ENCODE measurements around the gene CLCN5. TPM values are rescaled to one million over a fixed set of nuclear protein-coding genes. Genes with fewer than 3 reads are reported as not detected.
A peak's percentile ranks its signal among the peaks of the same experiment; 100 is the strongest.

CLCN5 gene
- total and polyA plus RNA-seq, 2 of the 13 experiments (the other 11 are each of a cell fraction or from before 2014, with no cell fraction given), result 7.8 to 27.3 TPM

GRCh38 chrX:49925176-49925575 is 2.8 kb downstream of the CLCN5 start:
- FAIRE-seq, result no peak

GRCh38 chrX:49930039-49930438 is 7.6 kb downstream of the CLCN5 start:
- Histone ChIP-seq H3K79me2 (ENCODE audit: insufficient read depth, low read length) (no peaks in the 10 kb centered on the region), H3K27me3 (ENCODE audit: control insufficient read depth in 1 of 2, insufficient read depth in 2 of 2, low read length in 2 of 2) (no peaks in the 10 kb centered on the region), H3K27ac (ENCODE audit: extremely low read length, insufficient read depth, low read length) (no peak overlapping the region), H3K4me3 (replicated peaks in 1 of 3; ENCODE audit: insufficient read depth in 1 of 3, low read depth in 2 of 3, low read length in 3 of 3) (no peak overlapping the region), H3K4me1 (ENCODE audit: insufficient read depth, low read length) (peaks cover 16% of the 10 kb centered on the region; the same call in 1 of the 2 replicates), H3K4me2 (ENCODE audit: low read depth, low read length) (no peak overlapping the region), H3K9me3 (ENCODE audit: low read length) (no peaks in the 10 kb centered on the region), H3K9ac (ENCODE audit: insufficient read depth, low read depth, low read length) (no peak overlapping the region), H4K20me1 (ENCODE audit: insufficient read depth, low read length) (no peaks in the 10 kb centered on the region), H3K36me3 (replicated peaks in 1 of 2; ENCODE audit: control insufficient read depth in 1 of 2, insufficient read depth in 2 of 2, low read length in 2 of 2) (no peaks in the 10 kb centered on the region), H2AFZ (ENCODE audit: low read length) (no peak overlapping the region)
- ChIA-PET POLR2A (no interaction called here), CTCF (ENCODE audit: low intra/inter-chr PET ratio, low total read pairs) (no interaction called here)
- in situ Hi-C loops (cut with HindIII; ENCODE audit: extremely low pct_ligation_motif_present, low pct_unique_long_range_greater_than_20kb) (no loop called here), intact Hi-C loops (cut with micrococcal nuclease; ENCODE audit: unreplicated experiment) (no loop called here)
- FAIRE-seq (no peak), ATAC-seq (no peak), DNase-seq (ENCODE audit: low spot score) (no peak)
- 92% methylated on average over 1 of the region's 1 CpG for WGBS (ENCODE audit: low lambda C conversion rate)
- no TSS peak for BruUV-seq (replicated peaks)
- TF ChIP-seq CREBL2 (CRISPR knock-in tag; IDR thresholded peaks at IDR 0.05; ENCODE audit: borderline replicate concordance) (no peak), HNRNPK (IDR thresholded peaks at IDR 0.05; ENCODE audit: low read depth, low read length, poor library complexity, severe bottlenecking) (no peak), DZIP1 (CRISPR knock-in tag; IDR thresholded peaks at IDR 0.05) (no peak), MTF1 (CRISPR knock-in tag; IDR thresholded peaks at IDR 0.05) (no peak), HES4 (CRISPR knock-in tag; IDR thresholded peaks at IDR 0.05; ENCODE audit: borderline replicate concordance) (no peak), ZNF503 (CRISPR knock-in tag; IDR thresholded peaks at IDR 0.05) (no peak), ZNF850 (CRISPR knock-in tag; conservative IDR thresholded peaks at IDR 0.05) (no peak), PRDM10 (CRISPR knock-in tag; IDR thresholded peaks at IDR 0.05; ENCODE audit: low read depth) (no peak)

More at GRCh38 chrX:49925176-49925575, 2.8 kb downstream of the CLCN5 start:
- Histone ChIP-seq H3K27me3 (ENCODE audit: control insufficient read depth in 1 of 2, insufficient read depth in 2 of 2, low read length in 2 of 2) (no peaks in the 10 kb centered on the region), H3K9ac (ENCODE audit: insufficient read depth, low read depth, low read length) (no peak overlapping the region), H3K9me3 (ENCODE audit: low read length) (no peaks in the 10 kb centered on the region), H3K4me3 (replicated peaks in 1 of 3; ENCODE audit: insufficient read depth in 1 of 3, low read depth in 2 of 3, low read length in 3 of 3) (no peak overlapping the region), H4K20me1 (ENCODE audit: insufficient read depth, low read length) (no peaks in the 10 kb centered on the region), H3K4me1 (ENCODE audit: insufficient read depth, low read length) (peaks cover 42% of the 10 kb centered on the region), H3K36me3 (replicated peaks in 1 of 2; ENCODE audit: control insufficient read depth in 1 of 2, insufficient read depth in 2 of 2, low read length in 2 of 2) (no peaks in the 10 kb centered on the region), H3K4me2 (ENCODE audit: low read depth, low read length) (no peak overlapping the region), H3K27ac (ENCODE audit: extremely low read length, insufficient read depth, low read length) (no peak overlapping the region), H2AFZ (ENCODE audit: low read length) (no peak overlapping the region), H3K79me2 (ENCODE audit: insufficient read depth, low read length) (no peaks in the 10 kb centered on the region)
- ChIA-PET POLR2A (no interaction called here), CTCF (ENCODE audit: low intra/inter-chr PET ratio, low total read pairs) (no interaction called here)
- WGBS (ENCODE audit: low lambda C conversion rate), result 71% methylated on average over 2 of the region's 2 CpGs
- no peak for ATAC-seq
- intact Hi-C loops (cut with micrococcal nuclease; ENCODE audit: unreplicated experiment), result no loop called here
- in situ Hi-C loops (cut with HindIII; ENCODE audit: extremely low pct_ligation_motif_present, low pct_unique_long_range_greater_than_20kb), result no loop called here
- BruUV-seq (replicated peaks), result no TSS peak
- TF ChIP-seq ZNF652 (CRISPR knock-in tag; IDR thresholded peaks at IDR 0.05; ENCODE audit: borderline replicate concordance, low read depth) (peak; percentile 18; the same call in 1 of the 2 replicates), RBFOX2 (IDR thresholded peaks at IDR 0.05; ENCODE audit: low read depth, low read length) (no peak)
- no peak for DNase-seq (ENCODE audit: low spot score)
